ENCODE measurements around the gene ZNF708.
"Not testable (repeated sequence)": the region's sequence is repeated elsewhere in the genome, so short reads cannot be mapped to it uniquely, and the experiment has no call there.

Gene ZNF708

DNA sequence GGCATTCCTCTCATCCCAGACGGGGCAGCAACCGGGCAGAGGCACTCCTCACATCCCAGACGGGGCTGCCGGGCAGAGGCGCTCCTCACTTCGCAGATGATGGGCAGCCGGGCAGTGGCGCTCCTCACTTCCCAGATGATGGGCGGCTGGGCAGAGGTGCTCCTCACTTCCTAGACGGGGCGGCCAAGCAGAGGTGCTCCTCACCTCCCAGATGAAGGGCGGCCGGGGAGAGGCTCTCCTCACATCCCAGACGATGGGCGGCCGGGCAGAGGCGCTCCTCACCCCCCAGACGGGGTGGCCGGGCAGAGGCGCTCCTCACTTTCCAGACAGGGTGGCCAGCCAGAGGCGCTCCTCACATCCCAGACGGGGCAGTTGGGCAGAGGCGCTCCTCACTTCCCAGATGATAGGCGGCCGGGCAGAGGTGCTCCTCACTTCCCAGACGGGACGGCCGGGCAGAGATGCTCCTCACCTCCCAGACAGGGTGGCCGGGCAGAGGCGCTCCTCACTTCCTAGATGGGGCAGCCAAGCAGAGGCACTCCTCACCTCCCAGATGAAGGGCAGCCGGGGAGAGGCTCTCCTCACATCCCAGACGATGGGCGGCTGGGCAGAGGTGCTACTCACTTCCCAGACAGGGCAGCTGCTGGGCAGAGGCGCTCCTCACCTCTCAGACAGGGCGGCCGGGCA is 68.9 kb downstream of the ZNF708 start:
- in situ Hi-C loops (cut with MboI; ENCODE audit: low sequenced_read_pairs) = no loop called here

DNA sequence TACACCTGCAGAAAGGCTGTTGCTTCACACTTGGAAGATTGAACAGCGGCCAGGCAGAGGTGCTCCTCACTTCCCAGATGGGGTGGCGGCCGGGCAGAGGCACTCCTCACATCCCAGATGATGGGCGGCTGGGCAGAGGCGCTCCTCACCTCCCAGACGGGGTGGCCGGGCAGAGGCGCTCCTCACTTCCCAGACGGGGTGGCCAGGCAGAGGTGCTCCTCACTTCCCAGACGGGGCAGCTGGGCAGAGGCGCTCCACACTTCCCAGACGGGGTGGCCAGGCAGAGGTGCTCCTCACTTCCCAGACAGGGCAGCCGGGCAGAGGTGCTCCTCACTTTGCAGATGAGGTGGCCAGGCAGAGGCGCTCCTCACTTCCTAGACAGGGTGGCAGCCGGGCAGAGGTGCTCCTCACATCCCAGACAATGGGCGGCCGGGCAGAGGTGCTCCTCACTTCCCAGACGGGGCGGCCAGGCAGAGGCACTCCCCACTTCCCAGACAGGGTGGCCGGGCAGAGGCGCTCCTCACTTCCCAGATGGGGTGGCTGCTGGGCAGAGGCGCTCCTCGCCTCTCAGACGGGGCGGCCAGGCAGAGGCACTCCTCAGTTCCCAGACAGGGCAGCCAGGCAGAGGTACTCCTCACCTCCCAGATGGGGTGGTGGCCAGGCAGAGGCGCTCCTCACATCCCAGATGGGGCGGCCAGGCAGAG is 69.6 kb downstream of the ZNF708 start:
- in situ Hi-C loops (cut with MboI; ENCODE audit: low sequenced_read_pairs) = not testable (repeated sequence)

DNA sequence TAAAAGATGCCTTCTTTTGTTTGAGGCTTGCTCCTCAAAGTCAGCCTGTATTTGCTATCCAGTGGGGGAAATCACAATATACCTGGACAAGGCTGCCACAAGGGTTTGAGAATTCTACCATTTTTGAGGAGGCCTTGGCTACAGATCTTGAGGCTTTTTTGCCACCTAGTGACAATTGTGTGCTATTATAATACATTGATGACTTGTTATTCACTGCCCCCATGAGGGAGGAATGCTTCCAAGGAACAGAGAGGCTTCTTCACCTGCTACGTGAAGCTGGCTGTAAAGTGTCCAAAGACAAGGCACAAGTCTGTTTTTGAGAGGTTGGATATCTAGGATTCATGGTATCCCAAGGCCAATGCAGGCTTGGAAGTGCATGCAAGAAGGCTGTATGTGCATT is 72.5 kb downstream of the ZNF708 start:
- in situ Hi-C loops (cut with MboI; ENCODE audit: low sequenced_read_pairs) = no loop called here
